IMR-90 (cell line): Measurements from ENCODE around the gene ITGA2. TPM values are rescaled to one million over a fixed set of nuclear protein-coding genes. Genes with fewer than 3 reads are reported as not detected.

Experiments used
- ATAC-seq: fragments of 200-7000 bp; cut with Tn5 transposase; 2 replicates; pipeline ENCODE4 v1.9.1; 2020; ENCODE audit warnings: low read depth, mild to moderate bottlenecking, moderate library complexity
- BruUV-seq: library from RNA; stranded (reverse); fragments of 400-500 nt; replicated peaks from 2 replicates; lab custom pipeline; 2021; lab: Mats Ljungman, UMichigan
- CTCF ChIA-PET: fragments of 300-600 bp; formaldehyde crosslinking; extraction: SDS; loops from one replicate; lab custom pipeline; 2021; ENCODE audit warnings: antibody characterized with exemption; lab: Yijun Ruan, JAX
- POLR2A ChIA-PET: fragments of 300-600 bp; sonication (Branson Sonifier 250); formaldehyde crosslinking; loops from one replicate; lab custom pipeline; 2022; ENCODE audit warnings: antibody characterized with exemption; ENCODE audit not compliant: unreplicated experiment; lab: Charles Lee
- DNase-seq: peaks from one replicate; pipeline ENCODE4 v3.0.0; 2013
- H2AFZ ChIP-seq: replicated peaks from 2 replicates; pipeline ENCODE3; 2013; ENCODE audit warnings: low read length, mild to moderate bottlenecking; ENCODE audit not compliant: poor library complexity
- H2AK5ac ChIP-seq: 2 replicates; pipeline ENCODE4 v1.6.1; 2013; ENCODE audit warnings: low read depth, low read length, inconsistent platforms
- H2AK9ac ChIP-seq: replicated peaks from 2 replicates; pipeline ENCODE3; 2013; ENCODE audit warnings: mild to moderate bottlenecking, low read depth, low read length, moderate library complexity; ENCODE audit not compliant: poor library complexity
- H2BK120ac ChIP-seq: 2 replicates; pipeline ENCODE4 v1.6.1; 2013; ENCODE audit warnings: low read depth, low read length, inconsistent platforms
- H2BK15ac ChIP-seq: 3 replicates; pipeline ENCODE4 v1.6.1; 2013; ENCODE audit warnings: low read depth, low read length, inconsistent platforms
- H2BK20ac ChIP-seq: 2 replicates; pipeline ENCODE4 v1.6.1; 2013; ENCODE audit warnings: low read depth, mild to moderate bottlenecking, inconsistent platforms, low read length, moderate library complexity
- H2BK5ac ChIP-seq: 2 replicates; pipeline ENCODE4 v1.6.1; 2013; ENCODE audit warnings: mild to moderate bottlenecking, low read depth, low read length, inconsistent platforms; ENCODE audit not compliant: poor library complexity, severe bottlenecking
- H3K14ac ChIP-seq: replicated peaks from 2 replicates; pipeline ENCODE4 v1.6.1; 2013; ENCODE audit warnings: low read depth, low read length, inconsistent platforms
- H3K18ac ChIP-seq: 2 replicates; pipeline ENCODE4 v1.6.1; 2013; ENCODE audit warnings: low read depth, low read length, control low read depth
- H3K23ac ChIP-seq: 2 replicates; pipeline ENCODE4 v1.6.1; 2013; ENCODE audit warnings: low read depth, low read length, inconsistent platforms
- H3K27ac ChIP-seq: 2 replicates; pipeline ENCODE4 v1.5.1; 2013; ENCODE audit warnings: mild to moderate bottlenecking, control low read depth, low read length; ENCODE audit not compliant: insufficient read depth
- H3K27me3 ChIP-seq: 2 replicates; pipeline ENCODE4 v1.6.1; 2013; ENCODE audit warnings: low read length; ENCODE audit not compliant: control insufficient read depth, insufficient read depth
- H3K36me3 ChIP-seq: 2 replicates; pipeline ENCODE4 v1.6.1; 2013; ENCODE audit warnings: low read length, mixed read lengths; ENCODE audit not compliant: control insufficient read depth, insufficient read depth
- H3K4ac ChIP-seq: 2 replicates; pipeline ENCODE4 v1.6.1; 2013; ENCODE audit warnings: low read depth, low read length, inconsistent platforms
- H3K4me1 ChIP-seq: 2 replicates; pipeline ENCODE4 v1.6.1; 2013; ENCODE audit warnings: low read length, mixed read lengths; ENCODE audit not compliant: control insufficient read depth, insufficient read depth
- H3K4me2 ChIP-seq: 2 replicates; pipeline ENCODE4 v1.6.1; 2013; ENCODE audit warnings: low read depth, mild to moderate bottlenecking, control low read depth, low read length, moderate library complexity
- H3K4me3 ChIP-seq: 2 replicates; pipeline ENCODE4 v1.5.1; 2013; ENCODE audit warnings: low read depth, mild to moderate bottlenecking, control low read depth, low read length, moderate library complexity; ENCODE audit not compliant: insufficient read depth
- H3K56ac ChIP-seq: 2 replicates; pipeline ENCODE4 v1.6.1; 2013; ENCODE audit warnings: low read length, inconsistent platforms; ENCODE audit not compliant: insufficient read depth; ENCODE audit errors: extremely low read depth
- H3K79me1 ChIP-seq, 2 experiments: 2 replicates each; pipeline ENCODE4 v1.6.1; 2013; ENCODE audit warnings: low read length in 2 of 2, inconsistent platforms in 1 of 2, low read depth in 1 of 2
- H3K9ac ChIP-seq: 2 replicates; pipeline ENCODE4 v1.6.1; 2013; ENCODE audit warnings: low read depth, low read length, control low read depth
- H3K9me1 ChIP-seq: 2 replicates; pipeline ENCODE4 v1.6.1; 2013; ENCODE audit warnings: low read length, inconsistent platforms; ENCODE audit not compliant: insufficient read depth
- H3K9me3 ChIP-seq: 2 replicates; pipeline ENCODE4 v1.6.1; 2013; ENCODE audit warnings: low read length; ENCODE audit not compliant: control insufficient read depth, insufficient read depth
- H4K20me1 ChIP-seq: 2 replicates; pipeline ENCODE4 v1.6.1; 2013; ENCODE audit warnings: low read length, inconsistent platforms; ENCODE audit not compliant: insufficient read depth
- H4K5ac ChIP-seq: 2 replicates; pipeline ENCODE4 v1.6.1; 2013; ENCODE audit warnings: mild to moderate bottlenecking, low read depth, low read length, control low read depth
- H4K8ac ChIP-seq, 2 experiments: 2 replicates each; pipeline ENCODE4 v1.6.1; 2013; ENCODE audit warnings: low read depth in 2 of 2, low read length in 2 of 2, control low read depth in 1 of 2, inconsistent platforms in 1 of 2
- H4K91ac ChIP-seq: 2 replicates; pipeline ENCODE4 v1.6.1; 2013; ENCODE audit warnings: low read depth, low read length, inconsistent platforms; ENCODE audit not compliant: insufficient read depth
- BHLHE40 ChIP-seq: fragments of 150-350 bp; IDR thresholded peaks from 2 replicates; pipeline ENCODE4 v1.6.1; 2016; ENCODE audit warnings: mild to moderate bottlenecking, low read depth, low read length
- CHD1 ChIP-seq: IDR thresholded peaks from 2 replicates; pipeline ENCODE4 v1.6.1; 2012; ENCODE audit warnings: low read depth, low read length, improper control_type of control experiment
- ELK1 ChIP-seq: fragments of 150-350 bp; IDR thresholded peaks from 2 replicates; pipeline ENCODE4 v1.6.1; 2016; ENCODE audit warnings: low read depth, mild to moderate bottlenecking, low read length, moderate library complexity, borderline replicate concordance
- FOS ChIP-seq: fragments of 150-350 bp; IDR thresholded peaks from 2 replicates; pipeline ENCODE4 v1.6.1; 2016; ENCODE audit warnings: low read depth, low read length
- MAZ ChIP-seq: IDR thresholded peaks from 2 replicates; pipeline ENCODE4 v1.6.1; 2012; ENCODE audit warnings: low read depth, mild to moderate bottlenecking, low read length, improper control_type of control experiment, moderate library complexity, borderline replicate concordance
- MXI1 ChIP-seq: IDR thresholded peaks from 2 replicates; pipeline ENCODE4 v1.6.1; 2012; ENCODE audit warnings: low read depth, mild to moderate bottlenecking, low read length, moderate library complexity, borderline replicate concordance
- NFE2L2 ChIP-seq: fragments of 150-350 bp; IDR thresholded peaks from 2 replicates; pipeline ENCODE4 v1.6.1; 2016; ENCODE audit warnings: low read depth, mild to moderate bottlenecking, low read length
- RCOR1 ChIP-seq: IDR thresholded peaks from 2 replicates; pipeline ENCODE4 v1.6.1; 2012; ENCODE audit warnings: mild to moderate bottlenecking, low read length, improper control_type of control experiment; ENCODE audit not compliant: insufficient replicate concordance
- WGBS, 2 experiments: methylation state at CpG; one replicate each; pipeline versions ENCODE4 v1.1.5 to v1.1.7; 2013; ENCODE audit warnings: missing lambda C conversion rate in 2 of 2; ENCODE audit not compliant: insufficient read length in 1 of 2; ENCODE audit errors: extremely low coverage in 2 of 2; 5-methylcytosine and 5-hydroxymethylcytosine counted together
- dilution Hi-C: fragments of 300-500 bp; cut with HindIII; formaldehyde crosslinking; loops from one replicate; pipeline ENCODE4 v1.14.3; 2018; ENCODE audit warnings: low sequenced_read_pairs; ENCODE audit not compliant: unreplicated experiment
- in situ Hi-C: fragments of 300-500 bp; cut with MboI; formaldehyde crosslinking; loops from 3 replicates; pipeline ENCODE4 v1.14.3; 2019; ENCODE audit warnings: low sequenced_read_pairs, inconsistent platforms, mixed read lengths
- intact Hi-C: fragments of 100-400 bp; cut with micrococcal nuclease; formaldehyde crosslinking; loops from 2 replicates; pipeline ENCODE4 v1.10.0; 2022
- polyA plus RNA-seq, 3 experiments: library from polyadenylated mRNA; depleted of rRNA; stranded (reverse); fragments of >200 nt; gene quantifications; 2 replicates each; pipeline ENCODE4 v1.2.3, GENCODE V29; 2012; ENCODE audit warnings: low replicate concordance in 1 of 3
- total RNA-seq: library from RNA; depleted of rRNA; stranded (reverse); fragments of >200 nt; gene quantifications from 2 replicates; pipeline ENCODE4 v1.2.3, GENCODE V29; 2012
- TF ChIP-seq, protein P1 (sequence below): conservative IDR thresholded peaks from 2 replicates; pipeline ENCODE4 v1.5.1; 2012; ENCODE audit warnings: mild to moderate bottlenecking, low read depth, low read length, improper control_type of control experiment

The ITGA2 gene
- total and polyA plus RNA-seq, 2 of the 4 experiments (the other 2 are of a cell fraction): 23.3 to 93.4 TPM

GRCh38 chr5:52945040-52945439, 44.1 kb upstream of the ITGA2 start:
- no peaks in the 10 kb centered on the region for H3K9me3 ChIP-seq
- H4K5ac ChIP-seq: no peak overlapping the region
- no peak overlapping the region for H2AK9ac ChIP-seq
- in situ Hi-C loops: loop anchor here (5.0 kb wide), 1 partner anchor 152 kb away; no protein-coding TSS in a partner anchor
- DNase-seq (no peak), ATAC-seq (no peak)
- dilution Hi-C loops: no loop called here
- intact Hi-C loops: loop anchor here (5.0 to 10.0 kb wide), 2 partner anchors 302 to 1290 kb away; no protein-coding TSS in a partner anchor
- no peak overlapping the region for H3K27ac ChIP-seq
- no peak overlapping the region for H4K8ac ChIP-seq
- H3K27me3 ChIP-seq: no peaks in the 10 kb centered on the region
- H3K9me1 ChIP-seq: peaks cover 10% of the 10 kb centered on the region
- no peak overlapping the region for H2BK5ac ChIP-seq
- ChIA-PET CTCF (interaction anchor here (0.7 to 1.2 kb wide), 3 partner anchors 25 to 150 kb away, joined by 3 read pairs; no protein-coding TSS in a partner anchor), POLR2A (no interaction called here)
- no TSS peak for BruUV-seq
- no CpG with 5 or more reads among the region's 4 CpGs for WGBS, 2 experiments
- H3K23ac ChIP-seq: no peak overlapping the region; the same call in 1 of the 2 replicates
- TF ChIP-seq MXI1 (no peak), ELK1 (no peak), MAZ (no peak), CHD1 (no peak), NFE2L2 (no peak), FOS (no peak), RCOR1 (no peak), BHLHE40 (no peak)
- TF ChIP-seq, protein P1, sequence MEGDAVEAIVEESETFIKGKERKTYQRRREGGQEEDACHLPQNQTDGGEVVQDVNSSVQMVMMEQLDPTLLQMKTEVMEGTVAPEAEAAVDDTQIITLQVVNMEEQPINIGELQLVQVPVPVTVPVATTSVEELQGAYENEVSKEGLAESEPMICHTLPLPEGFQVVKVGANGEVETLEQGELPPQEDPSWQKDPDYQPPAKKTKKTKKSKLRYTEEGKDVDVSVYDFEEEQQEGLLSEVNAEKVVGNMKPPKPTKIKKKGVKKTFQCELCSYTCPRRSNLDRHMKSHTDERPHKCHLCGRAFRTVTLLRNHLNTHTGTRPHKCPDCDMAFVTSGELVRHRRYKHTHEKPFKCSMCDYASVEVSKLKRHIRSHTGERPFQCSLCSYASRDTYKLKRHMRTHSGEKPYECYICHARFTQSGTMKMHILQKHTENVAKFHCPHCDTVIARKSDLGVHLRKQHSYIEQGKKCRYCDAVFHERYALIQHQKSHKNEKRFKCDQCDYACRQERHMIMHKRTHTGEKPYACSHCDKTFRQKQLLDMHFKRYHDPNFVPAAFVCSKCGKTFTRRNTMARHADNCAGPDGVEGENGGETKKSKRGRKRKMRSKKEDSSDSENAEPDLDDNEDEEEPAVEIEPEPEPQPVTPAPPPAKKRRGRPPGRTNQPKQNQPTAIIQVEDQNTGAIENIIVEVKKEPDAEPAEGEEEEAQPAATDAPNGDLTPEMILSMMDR: no peak
- peaks cover 11% of the 10 kb centered on the region for H3K36me3 ChIP-seq
- H3K4me2 ChIP-seq: peak overlapping the region; percentile 93
- H3K18ac ChIP-seq: no peak overlapping the region
- peak overlapping the region; percentile 40; the same call in 1 of the 2 replicates for H3K9ac ChIP-seq
- H2AFZ ChIP-seq: no peak overlapping the region
- H3K4ac ChIP-seq: no peak overlapping the region
- H4K91ac ChIP-seq: no peak overlapping the region
- no peak overlapping the region for H2BK120ac ChIP-seq
- H3K79me1 ChIP-seq: peaks cover 20 to 25% of the 10 kb centered on the region in 2 experiments; a peak in 3 of 4 replicates
- no peak overlapping the region for H2BK20ac ChIP-seq
- H3K14ac ChIP-seq: no peak overlapping the region
- H3K4me1 ChIP-seq: peaks cover 7% of the 10 kb centered on the region
- H2BK15ac ChIP-seq: no peak overlapping the region
- peak overlapping the region; percentile 24; the same call in 1 of the 2 replicates for H3K4me3 ChIP-seq
- peaks cover 6% of the 10 kb centered on the region for H4K20me1 ChIP-seq
- no peak overlapping the region for H3K56ac ChIP-seq
- no peak overlapping the region for H2AK5ac ChIP-seq
